ENCODE data around the gene SCN4B.

GRCh38 chr11:118087931-118088330 lies 64.7 kb downstream of the SCN4B start:
- TF ChIP-seq POLR2AphosphoS5 (IDR thresholded peaks at IDR 0.05; ENCODE audit: borderline replicate concordance, low read depth, low read length) (no peak), EZH2 (IDR thresholded peaks at IDR 0.05) (no peak), FOXP2 (optimal IDR thresholded peaks at IDR 0.05; ENCODE audit: control extremely low read depth, extremely low read length, insufficient read depth) (no peak)
